ENCODE data around the gene SNX5. TPM values are rescaled to one million over a fixed set of nuclear protein-coding genes. Genes with fewer than 3 reads are reported as not detected.

Gene SNX5
- polyA plus RNA-seq, 1 experiment: 150 TPM

DNA sequence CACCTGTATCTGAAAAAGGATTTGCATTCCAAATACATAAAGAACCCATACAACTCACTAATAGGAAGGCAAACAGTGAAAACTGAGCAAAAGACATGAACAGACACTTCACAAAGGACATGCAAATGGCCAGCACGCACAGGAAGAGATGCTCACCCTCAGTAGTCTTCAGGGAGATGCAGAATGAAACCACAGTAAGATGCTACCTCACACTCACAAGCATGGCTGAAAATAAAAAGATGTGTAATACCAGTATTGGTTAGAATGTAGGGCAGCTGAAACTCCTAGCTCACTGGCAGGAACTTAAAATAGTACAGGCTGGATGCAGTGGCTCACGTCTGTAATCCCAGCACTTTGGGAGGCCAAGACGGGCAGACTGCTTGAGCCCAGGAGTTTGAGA lies 64.6 kb downstream of the SNX5 start:
- TF ChIP-seq, protein P1, sequence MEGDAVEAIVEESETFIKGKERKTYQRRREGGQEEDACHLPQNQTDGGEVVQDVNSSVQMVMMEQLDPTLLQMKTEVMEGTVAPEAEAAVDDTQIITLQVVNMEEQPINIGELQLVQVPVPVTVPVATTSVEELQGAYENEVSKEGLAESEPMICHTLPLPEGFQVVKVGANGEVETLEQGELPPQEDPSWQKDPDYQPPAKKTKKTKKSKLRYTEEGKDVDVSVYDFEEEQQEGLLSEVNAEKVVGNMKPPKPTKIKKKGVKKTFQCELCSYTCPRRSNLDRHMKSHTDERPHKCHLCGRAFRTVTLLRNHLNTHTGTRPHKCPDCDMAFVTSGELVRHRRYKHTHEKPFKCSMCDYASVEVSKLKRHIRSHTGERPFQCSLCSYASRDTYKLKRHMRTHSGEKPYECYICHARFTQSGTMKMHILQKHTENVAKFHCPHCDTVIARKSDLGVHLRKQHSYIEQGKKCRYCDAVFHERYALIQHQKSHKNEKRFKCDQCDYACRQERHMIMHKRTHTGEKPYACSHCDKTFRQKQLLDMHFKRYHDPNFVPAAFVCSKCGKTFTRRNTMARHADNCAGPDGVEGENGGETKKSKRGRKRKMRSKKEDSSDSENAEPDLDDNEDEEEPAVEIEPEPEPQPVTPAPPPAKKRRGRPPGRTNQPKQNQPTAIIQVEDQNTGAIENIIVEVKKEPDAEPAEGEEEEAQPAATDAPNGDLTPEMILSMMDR (IDR thresholded peaks at IDR 0.05; ENCODE audit: low read depth, low read length): no peak
- CTCF ChIA-PET: no interaction called here
- Histone ChIP-seq H3K27ac (ENCODE audit: low read depth, low read length) (no peak overlapping the region), H3K4me3 (ENCODE audit: low read depth, low read length) (no peak overlapping the region), H3K27me3 (ENCODE audit: control insufficient read depth, insufficient read depth, low read length) (no peaks in the 10 kb centered on the region), H3K9me3 (ENCODE audit: control insufficient read depth, insufficient read depth, low read length) (no peaks in the 10 kb centered on the region)
- no peak for DNase-seq (ENCODE audit: low read depth, low spot score)
- POLR2A ChIA-PET: no interaction called here

DNA sequence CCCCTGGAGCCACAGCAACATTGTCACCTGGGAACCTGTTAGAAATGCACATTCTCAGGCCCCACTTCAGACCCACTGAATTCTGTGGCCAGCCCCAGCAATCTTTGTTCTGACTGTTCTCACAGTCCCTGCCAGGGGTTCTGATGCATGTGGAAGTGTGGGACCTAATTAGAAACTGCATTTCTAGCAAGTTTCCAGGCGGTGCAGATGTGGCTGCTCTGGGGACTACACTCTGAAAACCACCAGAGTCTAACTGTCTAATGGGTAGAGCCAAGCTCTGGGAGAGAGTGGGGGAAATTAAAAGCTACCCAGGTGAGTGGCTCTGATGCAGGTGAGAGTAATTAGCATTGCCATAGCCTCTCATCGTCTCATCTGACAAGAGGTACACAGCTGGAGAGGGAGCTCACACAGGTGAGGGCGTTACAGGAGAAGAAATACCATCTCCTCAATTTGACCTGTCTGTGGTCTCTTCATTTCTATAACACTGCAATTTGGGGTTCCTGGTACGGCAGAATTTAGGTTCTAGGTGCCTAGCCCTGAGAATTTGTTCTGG lies 66.0 kb downstream of the SNX5 start:
- Histone ChIP-seq H3K9me3 (ENCODE audit: control insufficient read depth, insufficient read depth, low read length) (no peaks in the 10 kb centered on the region), H3K4me3 (ENCODE audit: low read depth, low read length) (no peak overlapping the region), H3K27ac (ENCODE audit: low read depth, low read length) (no peak overlapping the region), H3K27me3 (ENCODE audit: control insufficient read depth, insufficient read depth, low read length) (no peaks in the 10 kb centered on the region)
- ChIA-PET CTCF (interaction anchor here (0.6 kb wide), 1 partner anchor 54 kb away, joined by 12 read pairs; no protein-coding TSS in a partner anchor), POLR2A (no interaction called here)
- no peak for DNase-seq (ENCODE audit: low read depth, low spot score)
- TF ChIP-seq, protein P1 (IDR thresholded peaks at IDR 0.05; ENCODE audit: low read depth, low read length): no peak

DNA sequence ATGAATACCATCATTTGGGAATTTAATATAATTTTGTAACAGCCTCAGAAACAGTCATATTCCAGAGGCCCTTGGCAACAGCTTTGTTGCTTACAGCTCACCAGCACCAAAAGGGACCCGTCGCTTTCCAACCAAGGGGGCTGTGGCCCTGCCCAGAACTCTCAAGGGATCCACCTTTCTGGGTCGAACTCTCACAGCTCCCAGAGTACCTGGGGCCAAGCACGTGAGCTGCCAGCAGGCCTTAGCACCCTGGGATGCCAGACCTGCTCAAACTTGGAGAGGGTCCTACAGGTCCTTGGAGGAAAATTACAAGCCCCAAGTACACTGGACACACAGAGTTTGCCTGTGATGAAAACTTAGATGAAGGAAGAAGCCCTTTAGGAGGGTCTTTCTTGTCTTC lies 66.6 kb downstream of the SNX5 start:
- ChIA-PET CTCF (interaction anchor here (0.6 kb wide), 1 partner anchor 10 kb away, joined by 3 read pairs; no protein-coding TSS in a partner anchor), POLR2A (no interaction called here)
- no peak for DNase-seq (ENCODE audit: low read depth, low spot score)
- Histone ChIP-seq H3K9me3 (ENCODE audit: control insufficient read depth, insufficient read depth, low read length) (no peaks in the 10 kb centered on the region), H3K27ac (ENCODE audit: low read depth, low read length) (no peak overlapping the region), H3K27me3 (ENCODE audit: control insufficient read depth, insufficient read depth, low read length) (no peaks in the 10 kb centered on the region), H3K4me3 (ENCODE audit: low read depth, low read length) (no peak overlapping the region)
- TF ChIP-seq, protein P1 (IDR thresholded peaks at IDR 0.05; ENCODE audit: low read depth, low read length): no peak

DNA sequence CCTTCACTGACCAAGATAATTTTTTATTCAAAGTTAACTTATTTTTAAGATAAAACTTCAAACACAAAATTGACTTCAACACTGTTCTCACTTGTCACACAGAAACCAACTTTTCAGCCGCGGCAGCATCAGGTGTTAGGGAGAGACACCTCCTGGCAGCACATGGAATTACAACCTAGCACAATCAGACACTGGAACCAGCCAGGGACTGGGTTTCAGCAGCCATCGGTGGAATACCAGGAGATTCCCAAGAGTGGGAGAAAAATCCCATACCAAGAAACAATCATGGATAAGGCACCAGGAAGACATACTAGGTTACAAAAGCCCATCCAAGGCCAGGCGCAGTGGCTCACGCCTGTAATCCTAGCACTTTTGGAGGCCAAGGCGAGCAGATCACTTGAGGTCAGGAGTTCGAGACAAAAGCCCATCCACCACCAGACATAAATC lies 70.0 kb downstream of the SNX5 start:
- ChIA-PET POLR2A (interaction anchor here (0.7 kb wide), 1 partner anchor 222 kb away, joined by 3 read pairs; no protein-coding TSS in a partner anchor), CTCF (interaction anchor here (0.7 to 1.9 kb wide), 31 partner anchors 10 to 362 kb away, joined by 3 to 20 read pairs (median 4); partner anchors contain the start of gene RRBP1)
- H3K27me3 ChIP-seq (ENCODE audit: control insufficient read depth, insufficient read depth, low read length): no peaks in the 10 kb centered on the region
- H3K4me3 ChIP-seq (ENCODE audit: low read depth, low read length): no peak overlapping the region
- TF ChIP-seq, protein P1 (IDR thresholded peaks at IDR 0.05; ENCODE audit: low read depth, low read length): peak; percentile 98
- H3K9me3 ChIP-seq (ENCODE audit: control insufficient read depth, insufficient read depth, low read length): no peaks in the 10 kb centered on the region
- DNase-seq (ENCODE audit: low read depth, low spot score): peak; percentile 44
- no peak overlapping the region for H3K27ac ChIP-seq (ENCODE audit: low read depth, low read length)

DNA sequence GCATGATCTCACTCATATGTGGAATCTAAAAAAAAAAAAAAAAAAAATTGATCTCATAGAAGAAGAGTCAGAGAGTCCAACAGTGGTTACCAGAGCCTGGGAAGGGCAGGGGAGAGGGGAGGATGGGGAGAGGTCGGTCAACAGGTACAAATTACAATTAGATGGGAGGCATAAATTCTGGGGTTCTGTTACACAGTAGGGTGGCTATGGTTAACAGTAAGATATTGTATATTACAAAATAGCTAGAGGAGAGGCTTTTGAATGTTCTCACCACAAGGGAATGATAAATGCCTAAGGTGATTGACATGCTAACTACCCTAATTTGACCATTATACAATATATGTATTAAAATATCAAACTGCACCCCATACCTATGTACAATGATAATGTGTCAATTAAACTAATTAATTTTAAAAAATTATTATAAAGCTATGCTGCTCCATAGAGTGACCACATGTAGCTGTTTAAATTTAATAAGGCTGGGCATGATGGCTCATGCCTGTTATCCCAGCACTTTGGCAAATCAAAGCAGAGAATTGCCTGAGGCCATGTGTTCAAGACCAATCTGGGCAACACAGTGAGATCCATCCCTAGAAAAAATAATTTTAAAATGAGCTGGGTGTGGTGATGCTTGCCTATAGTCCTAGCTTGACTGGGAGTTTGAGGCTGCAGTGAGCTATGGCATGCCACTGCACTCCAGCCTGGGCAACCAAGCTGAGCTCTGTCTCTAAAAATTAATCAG lies 70.9 kb downstream of the SNX5 start:
- no peak overlapping the region for H3K27ac ChIP-seq (ENCODE audit: low read depth, low read length)
- ChIA-PET POLR2A (interaction anchor here (4.7 kb wide), 1 partner anchor 216 kb away, joined by 51 read pairs; the partner anchor contains the start of gene RRBP1), CTCF (interaction anchor here (0.6 to 1.9 kb wide), 36 partner anchors 9 to 361 kb away, joined by 3 to 20 read pairs (median 4); partner anchors contain the start of gene RRBP1)
- no peaks in the 10 kb centered on the region for H3K9me3 ChIP-seq (ENCODE audit: control insufficient read depth, insufficient read depth, low read length)
- TF ChIP-seq, protein P1 (IDR thresholded peaks at IDR 0.05; ENCODE audit: low read depth, low read length): no peak
- no peak overlapping the region for H3K4me3 ChIP-seq (ENCODE audit: low read depth, low read length)
- no peaks in the 10 kb centered on the region for H3K27me3 ChIP-seq (ENCODE audit: control insufficient read depth, insufficient read depth, low read length)
- DNase-seq (ENCODE audit: low read depth, low spot score): no peak

Data from AG04450 (cell line).